Peyer's patch (tissue), 4 donors: ENCODE measurements around the gene HPS6.

Source experiments
- POLR2A ChIP-seq, 2 donors: fragments of 450-650 bp; IDR thresholded peaks; one replicate each; pipeline ENCODE4 v1.5.1; 2017; ENCODE audit warnings: antibody characterized with exemption in 2 of 2, mild to moderate bottlenecking in 2 of 2, moderate library complexity in 2 of 2
- TF ChIP-seq, protein P1 (sequence below), 6 experiments: fragments of 450-650 bp in 4 of 6; fragments of 200-600 bp in 2 of 6; sonication (generic) in 1 of 6; IDR thresholded peaks; one replicate each; pipeline ENCODE4 v1.5.1; 2017 to 2019; ENCODE audit warnings: antibody characterized with exemption in 6 of 6, mild to moderate bottlenecking in 3 of 6, moderate library complexity in 1 of 6

DNA sequence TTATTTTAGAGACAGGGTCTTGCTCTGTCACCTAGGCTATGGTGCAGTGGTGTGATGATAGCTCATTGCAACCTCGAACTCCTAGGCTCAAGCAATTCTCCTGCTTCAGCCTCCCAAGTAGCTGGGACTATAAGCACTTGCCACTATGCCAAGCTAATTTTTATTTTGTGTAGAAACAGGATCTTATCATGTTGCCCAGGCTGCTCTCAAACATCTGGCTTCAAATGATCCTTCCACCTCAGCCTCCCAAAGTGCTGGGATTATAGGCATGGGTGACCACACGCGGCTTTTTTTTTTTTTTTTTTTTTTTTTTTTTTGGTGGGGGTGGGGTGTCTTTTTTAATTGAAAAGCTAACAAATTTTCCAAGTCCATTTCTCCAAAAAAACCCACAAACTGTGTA, 18.4 kb downstream of the HPS6 start:
- TF ChIP-seq POLR2A (IDR thresholded peaks at IDR 0.05) = no peak
- TF ChIP-seq, protein P1, sequence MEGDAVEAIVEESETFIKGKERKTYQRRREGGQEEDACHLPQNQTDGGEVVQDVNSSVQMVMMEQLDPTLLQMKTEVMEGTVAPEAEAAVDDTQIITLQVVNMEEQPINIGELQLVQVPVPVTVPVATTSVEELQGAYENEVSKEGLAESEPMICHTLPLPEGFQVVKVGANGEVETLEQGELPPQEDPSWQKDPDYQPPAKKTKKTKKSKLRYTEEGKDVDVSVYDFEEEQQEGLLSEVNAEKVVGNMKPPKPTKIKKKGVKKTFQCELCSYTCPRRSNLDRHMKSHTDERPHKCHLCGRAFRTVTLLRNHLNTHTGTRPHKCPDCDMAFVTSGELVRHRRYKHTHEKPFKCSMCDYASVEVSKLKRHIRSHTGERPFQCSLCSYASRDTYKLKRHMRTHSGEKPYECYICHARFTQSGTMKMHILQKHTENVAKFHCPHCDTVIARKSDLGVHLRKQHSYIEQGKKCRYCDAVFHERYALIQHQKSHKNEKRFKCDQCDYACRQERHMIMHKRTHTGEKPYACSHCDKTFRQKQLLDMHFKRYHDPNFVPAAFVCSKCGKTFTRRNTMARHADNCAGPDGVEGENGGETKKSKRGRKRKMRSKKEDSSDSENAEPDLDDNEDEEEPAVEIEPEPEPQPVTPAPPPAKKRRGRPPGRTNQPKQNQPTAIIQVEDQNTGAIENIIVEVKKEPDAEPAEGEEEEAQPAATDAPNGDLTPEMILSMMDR (IDR thresholded peaks at IDR 0.05) = no peak
